GM18519 (cell line): ENCODE measurements around the gene HPSE2.

Experiments
- ATAC-seq: cut with Tn5 transposase; IDR thresholded peaks from one replicate; pipeline ENCODE4 v1.9.1; 2021; ENCODE audit warnings: mild to moderate bottlenecking, moderate library complexity; ENCODE audit not compliant: unreplicated experiment, low FRiP score

Gene HPSE2

DNA sequence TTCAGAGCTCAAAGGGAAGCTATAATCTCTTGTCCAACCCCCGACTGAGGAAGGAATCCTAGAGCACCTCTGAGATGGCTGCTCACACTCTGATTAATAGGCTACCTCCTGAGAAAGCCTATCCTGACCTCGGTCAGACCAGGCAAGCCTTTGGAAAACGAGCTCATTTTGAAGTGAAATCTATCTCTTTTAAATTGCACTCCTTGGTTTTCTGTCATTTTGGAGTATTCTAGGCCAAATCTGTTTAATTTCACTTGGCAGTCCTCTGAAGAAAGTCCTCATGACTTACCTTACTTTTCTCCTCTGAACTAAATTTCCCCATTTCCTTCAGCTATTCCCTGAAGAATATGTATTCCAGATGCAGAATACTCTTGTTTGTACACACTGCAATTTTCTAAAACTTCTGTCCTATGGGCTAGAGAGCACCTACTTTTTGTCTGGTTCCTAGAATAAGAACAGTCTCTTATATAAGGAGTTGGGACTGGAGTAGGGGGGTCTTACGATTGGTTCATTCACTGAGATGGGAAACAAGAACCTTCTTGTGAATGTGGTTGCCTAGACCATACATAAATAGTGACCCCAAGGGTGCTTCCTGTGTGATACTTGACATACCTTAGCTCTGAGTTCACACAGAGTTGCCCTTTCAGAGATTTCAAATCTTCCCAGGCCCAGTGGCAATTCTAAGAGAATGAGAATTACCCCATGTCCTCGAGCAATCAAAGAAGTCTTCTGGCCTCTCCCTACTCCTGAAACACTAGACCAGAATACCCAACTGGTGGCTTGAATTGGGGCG lies 757.0 kb downstream of the HPSE2 start:
- no peak for ATAC-seq

GRCh38 chr10:98477861-98478260 lies 757.8 kb downstream of the HPSE2 start:
- no peak for ATAC-seq

DNA sequence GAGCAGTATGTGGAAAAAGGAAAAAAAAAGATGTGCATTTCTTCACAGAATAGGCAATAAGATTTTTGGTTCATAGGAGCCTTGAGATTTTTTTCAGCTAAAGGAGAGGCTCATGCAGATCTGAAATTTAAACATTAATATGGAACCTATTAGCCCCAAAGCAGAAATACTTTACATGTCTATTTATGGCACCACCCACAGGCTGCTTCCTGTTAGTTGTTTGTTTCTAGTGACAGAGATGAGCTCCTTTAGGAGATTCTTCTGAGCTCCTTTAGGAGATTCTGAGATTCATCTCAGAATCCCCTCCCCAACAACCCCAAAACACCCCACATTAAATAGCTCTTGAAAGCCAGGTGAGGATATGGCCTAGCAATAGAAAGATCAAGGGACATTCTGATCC lies 761.0 kb downstream of the HPSE2 start:
- ATAC-seq = no peak

DNA sequence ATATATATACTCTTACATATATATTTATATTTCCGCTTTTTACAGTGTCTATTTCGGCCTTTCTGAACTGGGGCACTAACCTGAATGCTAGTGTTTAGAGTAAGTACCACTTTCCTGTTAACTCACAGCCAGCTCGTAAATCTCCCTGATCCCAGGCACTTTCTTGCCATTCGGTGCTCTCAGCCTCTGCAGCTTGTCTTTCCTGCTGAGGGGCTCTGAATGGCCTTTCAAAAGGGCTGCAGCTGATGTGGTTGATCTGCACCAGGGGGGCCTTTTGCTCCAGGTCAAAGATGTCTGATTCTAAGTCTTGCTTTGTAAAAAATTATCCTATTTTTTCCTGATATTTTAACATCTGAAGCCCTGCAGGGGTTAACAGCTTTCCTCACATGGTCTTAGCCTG lies 763.5 kb downstream of the HPSE2 start:
- ATAC-seq = no peak

DNA sequence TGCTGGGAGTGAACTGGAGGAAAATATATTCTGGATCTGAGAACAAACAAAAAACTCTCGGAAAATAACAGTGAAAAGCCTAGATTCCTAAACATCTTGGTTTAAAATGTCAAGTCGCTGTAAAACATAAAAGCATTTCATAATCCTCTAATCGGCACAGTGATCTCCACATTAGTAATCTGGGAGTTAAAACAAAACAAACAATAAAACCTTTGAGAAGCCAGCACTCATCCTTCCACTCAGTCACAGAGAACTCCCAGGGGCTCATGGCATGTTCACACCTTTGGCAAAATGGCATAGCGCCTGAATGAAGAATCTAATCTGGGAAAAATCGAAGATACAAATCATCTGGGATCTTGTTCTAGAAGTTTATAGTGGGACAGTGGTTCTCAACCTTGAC lies 764.8 kb downstream of the HPSE2 start:
- ATAC-seq = no peak

GRCh38 chr10:98469001-98469931 lies 766.4 kb downstream of the HPSE2 start:
- ATAC-seq = no peak

- peak; percentile 88 for ATAC-seq
These were observed 767.9 kb downstream of the HPSE2 start for GRCh38 chr10:98467506-98468318.

GRCh38 chr10:98466861-98467505 lies 768.7 kb downstream of the HPSE2 start:
- no peak for ATAC-seq

DNA sequence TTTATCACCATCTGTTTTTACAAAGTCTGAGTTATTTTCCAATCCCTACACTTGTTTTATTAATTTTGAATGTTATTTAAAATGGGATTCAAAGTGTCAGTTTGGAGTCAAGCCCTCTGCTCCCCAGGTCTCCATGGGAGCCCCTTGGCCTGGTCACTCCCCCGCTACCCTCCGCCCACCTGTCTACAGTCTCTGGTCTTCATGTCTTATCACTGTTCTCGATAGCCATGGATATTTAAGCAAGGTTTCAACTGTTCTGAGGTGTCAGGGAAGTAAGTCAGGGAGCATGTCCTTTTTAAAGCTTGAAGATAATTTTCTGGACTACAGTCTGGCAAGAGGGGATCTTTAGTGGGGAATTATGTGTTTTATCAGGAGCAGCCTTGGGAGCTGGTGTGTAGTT lies 769.8 kb downstream of the HPSE2 start:
- ATAC-seq = no peak

DNA sequence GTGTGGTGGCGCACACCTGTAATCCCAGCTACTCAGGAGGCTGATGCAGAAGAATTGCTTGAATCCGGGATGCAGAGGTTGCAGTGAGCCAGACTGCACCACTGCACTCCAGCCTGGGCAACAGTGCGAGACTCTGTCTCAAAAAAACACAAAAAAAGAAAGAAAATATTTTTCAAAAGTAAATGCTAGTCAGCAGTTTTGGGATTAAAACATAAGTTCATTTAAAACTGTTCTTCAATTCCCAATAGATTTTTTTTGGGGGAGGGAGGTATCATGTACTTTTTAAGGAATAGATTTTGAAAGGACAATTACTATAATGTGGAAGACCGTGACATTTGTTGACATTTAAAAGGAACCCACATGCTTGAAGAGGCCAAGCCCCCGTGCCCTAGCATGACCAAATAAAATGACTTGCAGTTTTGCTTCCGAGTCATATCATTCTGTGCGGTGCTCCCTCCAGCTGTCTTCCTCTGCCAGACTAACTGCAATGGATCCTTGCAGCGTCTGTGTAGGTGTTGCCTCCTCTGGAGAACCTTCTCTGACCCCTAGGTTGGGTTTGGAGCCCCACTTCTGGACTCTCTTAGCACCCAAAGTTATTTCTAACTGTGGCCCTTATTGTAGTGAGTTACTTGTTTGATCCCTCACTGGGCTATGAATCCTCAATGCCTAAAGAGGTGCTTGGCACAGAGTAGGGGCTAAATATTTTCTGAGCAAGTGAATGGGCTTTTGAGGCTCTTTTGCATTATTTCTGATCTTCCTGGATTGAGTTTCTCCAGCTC lies 771.5 kb downstream of the HPSE2 start:
- no peak for ATAC-seq

DNA sequence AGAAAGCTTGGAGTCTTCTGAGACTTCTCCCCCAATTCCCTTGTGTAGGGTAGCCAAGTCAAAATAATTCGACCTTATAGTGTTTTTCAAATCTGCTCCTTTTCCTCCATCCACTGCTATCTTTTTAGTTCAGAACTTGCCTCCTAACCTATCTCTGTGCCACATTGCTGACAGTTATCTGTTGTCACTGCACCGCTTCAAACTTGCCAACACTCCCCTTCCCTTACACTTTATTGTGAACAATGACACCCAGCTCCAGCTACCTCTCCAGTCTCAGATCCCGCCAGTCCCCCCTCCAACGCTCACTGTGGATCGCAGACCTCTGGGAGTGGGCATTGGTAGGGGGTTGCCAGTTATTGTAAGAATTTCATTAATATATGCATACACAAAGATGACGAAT lies 772.6 kb downstream of the HPSE2 start:
- ATAC-seq = no peak

GRCh38 chr10:98461500-98461842 lies 774.2 kb downstream of the HPSE2 start:
- ATAC-seq = no peak

DNA sequence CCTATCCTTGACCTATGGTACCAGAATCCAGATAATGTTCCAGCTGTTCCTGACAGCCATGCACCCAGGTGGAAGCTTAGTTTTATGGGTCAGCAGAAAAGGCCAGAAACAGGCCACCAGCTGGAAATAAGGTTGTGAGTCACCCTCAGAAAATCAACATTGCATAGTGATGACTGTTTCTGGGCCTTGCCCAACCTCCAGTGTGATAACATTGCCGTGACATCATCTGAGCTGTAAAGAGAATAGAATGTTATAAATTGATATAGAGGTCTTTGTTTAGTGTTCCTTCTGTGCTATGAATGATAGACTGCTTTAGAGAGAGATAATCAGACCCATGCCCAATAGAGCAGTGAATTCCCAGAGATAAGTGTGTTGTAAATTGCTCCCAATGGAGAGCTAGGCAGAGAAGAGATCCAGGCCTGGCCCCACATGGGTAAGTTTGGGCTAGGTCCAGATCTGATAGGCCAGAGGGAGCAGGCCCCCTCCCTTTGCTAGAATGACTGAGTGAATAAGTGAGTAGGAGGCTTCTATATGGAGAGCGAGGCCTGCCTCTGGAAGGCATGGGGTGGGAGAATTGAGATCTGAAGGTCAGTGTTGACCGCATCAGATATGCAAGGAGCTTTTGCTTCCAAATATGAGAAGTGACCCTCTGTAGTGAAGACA lies 774.7 kb downstream of the HPSE2 start:
- no peak for ATAC-seq

DNA sequence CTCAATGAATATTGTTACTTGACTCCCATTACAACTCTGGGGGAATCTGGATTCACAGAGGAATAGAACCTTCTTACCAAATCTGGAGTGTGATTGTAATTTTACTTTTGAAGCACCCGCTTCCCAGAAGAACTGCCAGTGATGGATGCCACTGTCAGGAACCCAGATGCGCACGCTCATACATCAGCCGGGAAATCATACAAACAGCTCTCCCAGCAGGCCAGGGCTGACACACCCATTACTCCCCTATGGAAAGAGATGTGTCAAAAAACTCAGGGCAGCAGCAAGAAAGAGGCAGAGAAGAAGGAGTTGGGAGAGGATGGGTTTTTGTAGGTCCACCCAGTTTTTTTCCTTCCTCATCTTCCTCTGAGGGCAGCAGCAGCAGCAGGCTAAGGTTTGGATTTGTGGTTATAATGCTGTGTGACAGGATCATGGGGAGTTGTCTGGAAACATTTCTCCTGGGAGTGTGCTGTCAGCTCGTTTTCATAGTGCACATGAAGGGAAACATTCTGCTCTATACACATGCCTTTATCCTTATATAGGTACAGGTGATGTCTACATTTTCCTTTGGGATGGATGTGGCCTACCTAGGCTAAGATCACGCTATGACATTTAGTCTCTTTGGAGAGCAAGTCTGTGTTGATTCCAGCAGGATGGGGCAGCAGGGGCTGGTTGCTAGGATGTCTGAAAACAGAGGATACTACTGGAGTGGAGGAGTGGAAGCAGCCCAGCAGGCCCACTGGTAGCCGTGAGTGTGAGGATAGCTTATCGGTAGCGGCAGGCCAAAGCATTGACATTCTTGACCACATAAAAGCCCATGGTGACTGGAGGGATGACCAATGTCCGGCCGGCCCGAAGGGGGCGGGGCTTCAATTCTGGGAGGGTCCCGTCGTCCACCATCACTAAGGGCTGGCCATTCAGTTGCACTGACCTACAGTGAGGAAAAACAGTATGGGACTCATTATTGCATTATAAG lies 776.6 kb downstream of the HPSE2 start:
- ATAC-seq = no peak

- ATAC-seq = no peak
These were observed 777.9 kb downstream of the HPSE2 start for GRCh38 chr10:98457721-98458120.

- ATAC-seq = no peak
These were observed 778.8 kb downstream of the HPSE2 start for GRCh38 chr10:98456686-98457482.

DNA sequence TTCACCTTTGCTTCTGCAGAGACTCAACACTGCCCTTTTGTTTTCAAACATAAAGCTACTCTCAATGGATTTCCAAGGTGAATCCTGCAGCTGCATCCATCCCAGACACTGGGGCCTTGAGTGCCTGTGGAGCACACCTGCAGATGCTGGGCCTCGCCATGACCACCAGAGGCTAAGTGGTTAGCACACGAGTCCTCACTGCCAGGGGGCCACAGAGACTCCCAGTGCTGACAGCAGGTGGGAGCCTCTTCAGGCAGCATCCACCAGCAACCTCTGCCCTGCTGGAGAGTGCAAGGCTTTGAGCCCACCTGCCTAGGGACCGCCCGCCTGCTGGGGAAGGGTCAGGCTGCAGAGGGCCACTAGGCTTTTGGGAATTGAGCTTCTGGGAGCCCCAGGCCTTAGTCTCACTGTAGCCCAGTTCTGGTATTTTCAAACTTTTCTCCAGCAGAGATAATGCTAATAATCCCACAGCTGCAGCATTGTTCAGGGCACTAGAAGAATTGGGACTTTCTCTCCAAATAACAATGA lies 779.5 kb downstream of the HPSE2 start:
- ATAC-seq = no peak
